IMR-90 (cell line): Measurements from ENCODE around the gene EFHD1.

ENCODE experiments used
- MAFK ChIP-seq: IDR thresholded peaks from 2 replicates; pipeline ENCODE4 v1.6.1; 2012; ENCODE audit warnings: low read depth, low read length, improper control_type of control experiment
- POLR2A ChIP-seq: IDR thresholded peaks from 2 replicates; pipeline ENCODE4 v1.6.1; 2012; ENCODE audit warnings: mild to moderate bottlenecking, low read depth, low read length
- RCOR1 ChIP-seq: IDR thresholded peaks from 2 replicates; pipeline ENCODE4 v1.6.1; 2012; ENCODE audit warnings: mild to moderate bottlenecking, low read length, improper control_type of control experiment; ENCODE audit not compliant: insufficient replicate concordance
- TF ChIP-seq, protein P1 (sequence below): conservative IDR thresholded peaks from 2 replicates; pipeline ENCODE4 v1.5.1; 2012; ENCODE audit warnings: mild to moderate bottlenecking, low read depth, low read length, improper control_type of control experiment
- TF ChIP-seq, protein P2 (sequence below): fragments of 150-350 bp; IDR thresholded peaks from 2 replicates; pipeline ENCODE4 v1.6.1; 2016; ENCODE audit warnings: low read depth, mild to moderate bottlenecking, low read length, moderate library complexity, borderline replicate concordance

GRCh38 chr2:232693344-232693743 is 59.9 kb downstream of the EFHD1 start:
- TF ChIP-seq, protein P1, sequence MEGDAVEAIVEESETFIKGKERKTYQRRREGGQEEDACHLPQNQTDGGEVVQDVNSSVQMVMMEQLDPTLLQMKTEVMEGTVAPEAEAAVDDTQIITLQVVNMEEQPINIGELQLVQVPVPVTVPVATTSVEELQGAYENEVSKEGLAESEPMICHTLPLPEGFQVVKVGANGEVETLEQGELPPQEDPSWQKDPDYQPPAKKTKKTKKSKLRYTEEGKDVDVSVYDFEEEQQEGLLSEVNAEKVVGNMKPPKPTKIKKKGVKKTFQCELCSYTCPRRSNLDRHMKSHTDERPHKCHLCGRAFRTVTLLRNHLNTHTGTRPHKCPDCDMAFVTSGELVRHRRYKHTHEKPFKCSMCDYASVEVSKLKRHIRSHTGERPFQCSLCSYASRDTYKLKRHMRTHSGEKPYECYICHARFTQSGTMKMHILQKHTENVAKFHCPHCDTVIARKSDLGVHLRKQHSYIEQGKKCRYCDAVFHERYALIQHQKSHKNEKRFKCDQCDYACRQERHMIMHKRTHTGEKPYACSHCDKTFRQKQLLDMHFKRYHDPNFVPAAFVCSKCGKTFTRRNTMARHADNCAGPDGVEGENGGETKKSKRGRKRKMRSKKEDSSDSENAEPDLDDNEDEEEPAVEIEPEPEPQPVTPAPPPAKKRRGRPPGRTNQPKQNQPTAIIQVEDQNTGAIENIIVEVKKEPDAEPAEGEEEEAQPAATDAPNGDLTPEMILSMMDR, result no peak
- TF ChIP-seq, protein P2, sequence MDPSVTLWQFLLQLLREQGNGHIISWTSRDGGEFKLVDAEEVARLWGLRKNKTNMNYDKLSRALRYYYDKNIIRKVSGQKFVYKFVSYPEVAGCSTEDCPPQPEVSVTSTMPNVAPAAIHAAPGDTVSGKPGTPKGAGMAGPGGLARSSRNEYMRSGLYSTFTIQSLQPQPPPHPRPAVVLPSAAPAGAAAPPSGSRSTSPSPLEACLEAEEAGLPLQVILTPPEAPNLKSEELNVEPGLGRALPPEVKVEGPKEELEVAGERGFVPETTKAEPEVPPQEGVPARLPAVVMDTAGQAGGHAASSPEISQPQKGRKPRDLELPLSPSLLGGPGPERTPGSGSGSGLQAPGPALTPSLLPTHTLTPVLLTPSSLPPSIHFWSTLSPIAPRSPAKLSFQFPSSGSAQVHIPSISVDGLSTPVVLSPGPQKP, result no peak
- TF ChIP-seq POLR2A, result no peak
- TF ChIP-seq MAFK, result no peak
- TF ChIP-seq RCOR1, result no peak
